SK-N-SH (cell line): Measurements from ENCODE around the gene KIF5B. TPM values are rescaled to one million over a fixed set of nuclear protein-coding genes. Genes with fewer than 3 reads are reported as not detected.

Source experiments
- CTCF ChIA-PET: fragments of 300-600, 350-600 bp; formaldehyde crosslinking; extraction: SDS; loops from one replicate; lab custom pipeline; 2021; lab: Yijun Ruan, JAX
- POLR2A ChIA-PET: fragments of 350-600 bp; sonication (Branson Sonifier 250); formaldehyde crosslinking; extraction: SDS; loops from one replicate; lab custom pipeline; 2020; ENCODE audit warnings: antibody characterized with exemption, inconsistent platforms; lab: Yijun Ruan, JAX
- DNase-seq: peaks from one replicate; pipeline ENCODE4 v3.0.0; 2012
- H2AFZ ChIP-seq: fragments of 200-600 bp; sonication (generic); 2 replicates; pipeline ENCODE4 v1.8.1; 2016; ENCODE audit warnings: antibody characterized with exemption, mild to moderate bottlenecking, low read depth
- H3F3A ChIP-seq: fragments of 200-600 bp; sonication (generic); replicated peaks from 2 replicates; pipeline ENCODE3; 2016; ENCODE audit warnings: antibody characterized with exemption, mild to moderate bottlenecking; ENCODE audit not compliant: insufficient read depth
- H3K27ac ChIP-seq, 2 experiments: fragments of 200-500 bp in 1 of 2; fragments of 200-600 bp in 1 of 2; sonication (Bioruptor generic) in 1 of 2; sonication (generic), shearing (Covaris generic) in 1 of 2; 2 replicates each; pipeline versions ENCODE4 v1.5.1 to v1.6.1; 2014 to 2016; ENCODE audit warnings: low read depth in 2 of 2, inconsistent platforms in 1 of 2, low read length in 1 of 2, mild to moderate bottlenecking in 1 of 2, mixed read lengths in 1 of 2
- H3K27me3 ChIP-seq: fragments of 200-600 bp; sonication (generic), shearing (Covaris generic); 2 replicates; pipeline ENCODE4 v1.6.1; 2016; ENCODE audit warnings: mixed run types; ENCODE audit not compliant: insufficient read depth
- H3K36me3 ChIP-seq, 2 experiments: fragments of 200-500 bp in 1 of 2; fragments of 200-600 bp in 1 of 2; sonication (Bioruptor generic) in 1 of 2; sonication (generic) in 1 of 2; replicated peaks in 1 of 2; 2 replicates each; pipeline versions ENCODE3 to v1.5.1; 2014 to 2016; ENCODE audit warnings: low read length in 1 of 2, mild to moderate bottlenecking in 1 of 2; ENCODE audit not compliant: insufficient read depth in 2 of 2, control insufficient read depth in 1 of 2
- H3K4me1 ChIP-seq, 2 experiments: fragments of 200-500 bp in 1 of 2; fragments of 200-600 bp in 1 of 2; sonication (Bioruptor generic) in 1 of 2; sonication (generic), shearing (Covaris generic) in 1 of 2; 2 replicates each; pipeline versions ENCODE4 v1.5.1 to v1.6.1; 2014 to 2016; ENCODE audit warnings: low read depth in 1 of 2, low read length in 1 of 2, mixed run types in 1 of 2; ENCODE audit not compliant: insufficient read depth in 2 of 2, control insufficient read depth in 1 of 2
- H3K4me2 ChIP-seq: fragments of 200-600 bp; sonication (generic), shearing (Covaris generic); 2 replicates; pipeline ENCODE4 v1.6.1; 2017; ENCODE audit warnings: mixed run types
- H3K4me3 ChIP-seq, 2 experiments: fragments of 200-500 bp in 1 of 2; fragments of 200-600 bp in 1 of 2; sonication (Bioruptor generic) in 1 of 2; sonication (generic), shearing (Covaris generic) in 1 of 2; 2 replicates each; pipeline versions ENCODE4 v1.5.1 to v1.8.1; 2014 to 2016; ENCODE audit warnings: low read depth in 2 of 2, inconsistent platforms in 1 of 2, low read length in 1 of 2, mild to moderate bottlenecking in 1 of 2, mixed read lengths in 1 of 2, moderate library complexity in 1 of 2
- H3K79me2 ChIP-seq: fragments of 200-600 bp; sonication (generic); 2 replicates; pipeline ENCODE4 v1.8.1; 2017; ENCODE audit warnings: mild to moderate bottlenecking; ENCODE audit not compliant: insufficient read depth
- H3K9ac ChIP-seq: fragments of 200-600 bp; sonication (generic); 2 replicates; pipeline ENCODE4 v1.6.1; 2017; ENCODE audit warnings: mixed run types
- H3K9me2 ChIP-seq: fragments of 200-600 bp; sonication (generic); 2 replicates; pipeline ENCODE4 v1.6.1; 2017; ENCODE audit warnings: mixed run types
- H3K9me3 ChIP-seq: fragments of 200-600 bp; sonication (generic); 2 replicates; pipeline ENCODE4 v1.6.1; 2017; ENCODE audit warnings: mixed run types, mild to moderate bottlenecking, moderate library complexity
- H4K20me1 ChIP-seq: fragments of 200-600 bp; sonication (generic); 2 replicates; pipeline ENCODE4 v1.6.1; 2017; ENCODE audit warnings: mild to moderate bottlenecking, mixed run types; ENCODE audit not compliant: insufficient read depth
- CHD2 ChIP-seq: fragments of 150-350 bp; IDR thresholded peaks from 2 replicates; pipeline ENCODE4 v1.6.1; 2018; ENCODE audit warnings: low read length; ENCODE audit not compliant: partially characterized antibody
- EZH2phosphoT487 ChIP-seq: fragments of 200-600 bp; sonication (generic); IDR thresholded peaks from 2 replicates; pipeline ENCODE4 v1.6.1; 2017; ENCODE audit warnings: low read depth, mixed run types, mild to moderate bottlenecking, antibody characterized with exemption, moderate library complexity, borderline replicate concordance
- FOXJ3 ChIP-seq: sonication (generic); formaldehyde crosslinking; IDR thresholded peaks from 2 replicates; pipeline ENCODE4 v1.5.1; 2020; ENCODE audit warnings: mild to moderate bottlenecking, missing genetic modification reagents
- RCOR1 ChIP-seq: fragments of 150-350 bp; IDR thresholded peaks from 2 replicates; pipeline ENCODE4 v1.6.1; 2017; ENCODE audit warnings: antibody characterized with exemption, low read length
- RXRA ChIP-seq: IDR thresholded peaks from 2 replicates; pipeline ENCODE4 v1.4.0; 2012; ENCODE audit warnings: low read depth, mild to moderate bottlenecking, borderline replicate concordance
- TEAD4 ChIP-seq: IDR thresholded peaks from 2 replicates; pipeline ENCODE4 v1.4.0; 2012; ENCODE audit warnings: mild to moderate bottlenecking, borderline replicate concordance; ENCODE audit not compliant: insufficient read depth
- USF1 ChIP-seq: IDR thresholded peaks from 2 replicates; pipeline ENCODE4 v1.4.0; 2012; ENCODE audit warnings: low read depth, borderline replicate concordance
- WGBS: methylation state at CpG from one replicate; pipeline ENCODE4 v1.1.6; 2017; ENCODE audit warnings: low lambda C conversion rate; 5-methylcytosine and 5-hydroxymethylcytosine counted together
- polyA plus RNA-seq, 3 experiments: library from polyadenylated mRNA; depleted of rRNA; stranded (reverse); fragments of >200 nt; gene quantifications; 2 replicates each; pipeline ENCODE4 v1.2.3, GENCODE V29; 2012
- small RNA-seq, 7 experiments: library from RNA; depleted of rRNA; stranded (forward); fragments of <200 nt; gene quantifications; one replicate each; pipeline ENCODE3, GENCODE V24; 2012
- TF ChIP-seq, protein P1 (sequence below): fragments of 150-350 bp; IDR thresholded peaks from 2 replicates; pipeline ENCODE4 v1.6.1; 2016; ENCODE audit warnings: mild to moderate bottlenecking, low read depth, low read length

The KIF5B gene
- polyA plus RNA-seq, 1 of the 3 experiments (the other 2 are of a cell fraction) = 15.7 TPM

GRCh38 chr10:31959461-31960173 lies 96.6 kb downstream of the KIF5B start:
- ChIA-PET CTCF (interaction anchor here (0.5 to 0.9 kb wide), 2 partner anchors 46 to 97 kb away, joined by 3 read pairs; no protein-coding TSS in a partner anchor), POLR2A (no interaction called here)

More at GRCh38 chr10:31959461-31960173, 96.6 kb downstream of the KIF5B start:
- Histone ChIP-seq H3K9me3 (no peaks in the 10 kb centered on the region), H3K4me3 (no peak overlapping the region), H4K20me1 (no peaks in the 10 kb centered on the region), H3K79me2 (no peaks in the 10 kb centered on the region), H3K27me3 (no peaks in the 10 kb centered on the region), H3F3A (no peaks in the 10 kb centered on the region), H3K9me2 (no peaks in the 10 kb centered on the region), H2AFZ (no peak overlapping the region), H3K36me3 (no peaks in the 10 kb centered on the region), H3K27ac (no peak overlapping the region), H3K4me2 (no peak overlapping the region), H3K4me1 (peaks cover 0 to 9% of the 10 kb centered on the region in 2 experiments; a peak in 1 of 4 replicates), H3K9ac (no peak overlapping the region)
- WGBS = 83% methylated on average over 2 of the region's 3 CpGs
- TF ChIP-seq CHD2 (no peak), FOXJ3 (CRISPR knock-in tag) (no peak), USF1 (no peak), EZH2phosphoT487 (no peak), RXRA (no peak), TEAD4 (no peak), RCOR1 (no peak)
- TF ChIP-seq, protein P1, sequence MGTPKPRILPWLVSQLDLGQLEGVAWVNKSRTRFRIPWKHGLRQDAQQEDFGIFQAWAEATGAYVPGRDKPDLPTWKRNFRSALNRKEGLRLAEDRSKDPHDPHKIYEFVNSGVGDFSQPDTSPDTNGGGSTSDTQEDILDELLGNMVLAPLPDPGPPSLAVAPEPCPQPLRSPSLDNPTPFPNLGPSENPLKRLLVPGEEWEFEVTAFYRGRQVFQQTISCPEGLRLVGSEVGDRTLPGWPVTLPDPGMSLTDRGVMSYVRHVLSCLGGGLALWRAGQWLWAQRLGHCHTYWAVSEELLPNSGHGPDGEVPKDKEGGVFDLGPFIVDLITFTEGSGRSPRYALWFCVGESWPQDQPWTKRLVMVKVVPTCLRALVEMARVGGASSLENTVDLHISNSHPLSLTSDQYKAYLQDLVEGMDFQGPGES = no peak
- DNase-seq = no peak

Small RNA genes lying within 50 kb of the gene (small RNA-seq; reads per million reads assigned to genes)
- gene RF00019 (0 reads per million in 7 experiments), gene RN7SL825P (0 reads per million in 7 experiments)

Other genes starting within 250 kb of the KIF5B start
- 8.6 and 12.2 TPM in 2 replicates for gene ARHGAP12, start 127.6 kb downstream of the KIF5B start, polyA plus RNA-seq (2012; rRNA removed)